ENCODE measurements around the gene PNMA8B.

PNMA8B gene

DNA sequence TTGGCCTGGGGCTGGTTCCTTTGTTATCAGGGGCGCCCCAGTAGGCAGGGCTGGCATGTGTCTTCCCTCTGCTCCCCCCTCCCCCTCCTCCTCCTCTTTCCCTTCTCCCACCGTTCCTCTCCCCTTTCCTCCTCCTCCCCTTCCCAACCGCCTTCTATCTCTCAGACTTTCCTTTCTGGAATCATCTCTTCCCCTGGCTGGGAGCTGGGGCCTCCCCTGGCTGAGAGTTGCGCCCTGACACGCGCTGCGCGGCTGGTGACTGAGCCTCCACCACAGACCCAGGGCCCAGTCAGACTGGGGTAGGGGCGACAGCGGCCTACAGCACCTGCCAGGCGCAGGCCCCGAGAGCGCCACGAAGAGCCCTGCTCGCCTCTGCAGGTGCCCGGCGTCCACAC, 2.8 kb downstream of the PNMA8B start:
- H3K18ac ChIP-seq (ENCODE audit: low read depth in 1 of 2, low read length in 2 of 2) = peak overlapping the region; percentile 18 to 38
- no peak overlapping the region for H2AFZ ChIP-seq (ENCODE audit: low read depth, low read length)
- H3K4me1 ChIP-seq (ENCODE audit: control insufficient read depth, insufficient read depth, low read depth, low read length) = peaks cover 26% of the 10 kb centered on the region
- H4K8ac ChIP-seq (ENCODE audit: low read length) = peak overlapping the region; percentile 85
- no peaks in the 10 kb centered on the region for H3K36me3 ChIP-seq (ENCODE audit: control insufficient read depth in 1 of 2, insufficient read depth in 2 of 2, low read depth in 1 of 2, low read length in 2 of 2)
- no peak overlapping the region for H2BK120ac ChIP-seq (ENCODE audit: low read depth, low read length)
- no peak overlapping the region for H3K4me2 ChIP-seq (ENCODE audit: low read length, poor library complexity, severe bottlenecking)
- no peak overlapping the region for H3K27ac ChIP-seq (ENCODE audit: low read length, poor library complexity, severe bottlenecking)
- H4K91ac ChIP-seq (ENCODE audit: low read length) = peak overlapping the region; percentile 70
- no peak overlapping the region for H3K14ac ChIP-seq (ENCODE audit: low read length in 2 of 2)
- H2AK5ac ChIP-seq (ENCODE audit: low read length, severe bottlenecking) = no peak overlapping the region
- DNase-seq = no peak
- H3K23ac ChIP-seq (ENCODE audit: low read length in 2 of 2) = no peak overlapping the region
- H3K79me1 ChIP-seq (replicated peaks; ENCODE audit: low read length, poor library complexity, severe bottlenecking) = no peaks in the 10 kb centered on the region
- H3K9ac ChIP-seq (ENCODE audit: low read length) = peak overlapping the region; percentile 64
- H2BK12ac ChIP-seq (ENCODE audit: low read length in 2 of 2) = no peak overlapping the region
- no peak overlapping the region for H2BK5ac ChIP-seq (ENCODE audit: low read depth, low read length, poor library complexity, severe bottlenecking)
- H3K4ac ChIP-seq (ENCODE audit: low read depth in 1 of 2, low read length in 2 of 2) = no peak overlapping the region
- WGBS = 54% methylated on average over 15 of the region's 17 CpGs
- H3K9me3 ChIP-seq (ENCODE audit: control insufficient read depth, low read length) = no peaks in the 10 kb centered on the region
- peaks cover 23 to 46% of the 10 kb centered on the region in 2 experiments for H3K27me3 ChIP-seq (ENCODE audit: control insufficient read depth in 1 of 2, insufficient read depth in 1 of 2, low read length in 2 of 2)
- peak overlapping the region; percentile 89 for H2BK15ac ChIP-seq (ENCODE audit: low read depth, poor library complexity, severe bottlenecking)
- no peak overlapping the region for H3K4me3 ChIP-seq (ENCODE audit: insufficient read depth in 1 of 2, low read depth in 1 of 2, low read length in 2 of 2)

DNA sequence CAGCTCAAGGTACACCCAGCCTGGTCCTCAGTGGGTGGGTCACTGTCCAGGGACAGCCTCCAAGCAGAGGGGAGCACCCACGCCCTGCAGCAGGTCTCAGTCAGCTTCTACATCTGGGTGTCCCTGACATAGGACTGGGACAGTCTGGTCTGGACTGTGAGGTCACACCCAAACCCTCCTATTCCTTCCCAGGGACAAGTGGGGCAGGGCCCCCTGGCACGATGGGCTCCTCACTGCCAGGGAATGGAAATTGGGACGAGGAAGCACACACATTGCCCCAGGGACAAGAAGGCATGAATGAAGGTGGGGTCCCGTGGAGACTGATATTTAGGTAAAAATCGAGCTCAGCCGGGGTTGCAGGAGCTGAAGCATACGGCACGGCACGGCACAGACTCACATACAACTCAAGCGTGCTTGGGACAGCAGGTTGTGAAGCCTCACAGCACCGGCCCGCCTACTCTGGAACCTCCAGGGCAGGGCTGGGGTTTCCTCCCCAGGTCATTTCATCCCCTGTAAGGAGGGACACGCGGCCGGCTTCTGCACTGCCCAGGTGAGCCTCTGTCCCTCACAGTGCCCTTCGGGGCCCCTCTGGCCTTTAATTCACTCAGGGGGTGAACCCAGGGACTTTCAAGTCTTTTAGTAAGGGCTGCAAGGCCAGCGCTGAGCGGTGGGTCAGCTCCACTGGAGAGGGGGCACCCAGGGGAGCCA, 3.5 kb downstream of the PNMA8B start:
- H4K91ac ChIP-seq (ENCODE audit: low read length) = peak overlapping the region; percentile 64
- H3K4me3 ChIP-seq (ENCODE audit: insufficient read depth in 1 of 2, low read depth in 1 of 2, low read length in 2 of 2) = no peak overlapping the region
- no peaks in the 10 kb centered on the region for H3K9me3 ChIP-seq (ENCODE audit: control insufficient read depth, low read length)
- peaks cover 23 to 46% of the 10 kb centered on the region in 2 experiments for H3K27me3 ChIP-seq (ENCODE audit: control insufficient read depth in 1 of 2, insufficient read depth in 1 of 2, low read length in 2 of 2)
- H3K4me1 ChIP-seq (ENCODE audit: control insufficient read depth, insufficient read depth, low read depth, low read length) = peaks cover 31% of the 10 kb centered on the region
- DNase-seq = no peak
- no peak overlapping the region for H2BK12ac ChIP-seq (ENCODE audit: low read length in 2 of 2)
- H2AK5ac ChIP-seq (ENCODE audit: low read length, severe bottlenecking) = no peak overlapping the region
- H3K18ac ChIP-seq (ENCODE audit: low read depth in 1 of 2, low read length in 2 of 2) = no peak overlapping the region
- H3K9ac ChIP-seq (ENCODE audit: low read length) = no peak overlapping the region
- H3K4ac ChIP-seq (ENCODE audit: low read depth in 1 of 2, low read length in 2 of 2) = no peak overlapping the region
- no peak overlapping the region for H3K4me2 ChIP-seq (ENCODE audit: low read length, poor library complexity, severe bottlenecking)
- no peak overlapping the region for H2BK5ac ChIP-seq (ENCODE audit: low read depth, low read length, poor library complexity, severe bottlenecking)
- H3K23ac ChIP-seq (ENCODE audit: low read length in 2 of 2) = no peak overlapping the region
- no peaks in the 10 kb centered on the region for H3K79me1 ChIP-seq (replicated peaks; ENCODE audit: low read length, poor library complexity, severe bottlenecking)
- H2BK120ac ChIP-seq (ENCODE audit: low read depth, low read length) = no peak overlapping the region
- no peak overlapping the region for H2AFZ ChIP-seq (ENCODE audit: low read depth, low read length)
- H2BK15ac ChIP-seq (ENCODE audit: low read depth, poor library complexity, severe bottlenecking) = no peak overlapping the region
- no peak overlapping the region for H3K27ac ChIP-seq (ENCODE audit: low read length, poor library complexity, severe bottlenecking)
- no peak overlapping the region for H3K14ac ChIP-seq (ENCODE audit: low read length in 2 of 2)
- no peaks in the 10 kb centered on the region for H3K36me3 ChIP-seq (ENCODE audit: control insufficient read depth in 1 of 2, insufficient read depth in 2 of 2, low read depth in 1 of 2, low read length in 2 of 2)
- WGBS = 90% methylated on average over 18 of the region's 18 CpGs
- H4K8ac ChIP-seq (ENCODE audit: low read length) = peak overlapping the region; percentile 62

DNA sequence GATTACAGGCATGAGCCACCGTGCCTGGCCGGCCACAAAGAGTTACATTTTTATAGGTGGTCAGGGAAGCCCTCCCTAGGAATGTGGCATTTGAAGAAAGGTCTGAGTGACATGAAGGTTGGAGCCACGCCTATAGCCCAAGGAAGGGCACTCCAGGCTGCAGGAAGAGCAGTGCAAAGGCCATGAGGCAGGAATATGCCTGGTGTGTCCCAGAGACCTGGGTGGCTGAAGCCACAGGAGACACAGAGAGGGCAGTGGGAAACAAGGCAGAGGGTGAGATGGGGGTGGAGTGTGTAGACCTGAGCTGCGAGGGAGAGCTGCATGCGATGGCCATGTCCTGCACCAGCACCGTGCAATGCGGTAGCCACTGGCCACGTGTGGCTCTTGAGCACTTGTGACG, 4.9 kb downstream of the PNMA8B start:
- Histone ChIP-seq H3K36me3 (ENCODE audit: control insufficient read depth in 1 of 2, insufficient read depth in 2 of 2, low read depth in 1 of 2, low read length in 2 of 2) (no peaks in the 10 kb centered on the region), H4K8ac (ENCODE audit: low read length) (no peak overlapping the region), H4K91ac (ENCODE audit: low read length) (no peak overlapping the region), H3K4me1 (ENCODE audit: control insufficient read depth, insufficient read depth, low read depth, low read length) (peaks cover 31% of the 10 kb centered on the region), H3K9ac (ENCODE audit: low read length) (no peak overlapping the region), H2BK12ac (ENCODE audit: low read length in 2 of 2) (peak overlapping the region in 1 of 2 experiments; percentile 37), H2AK5ac (ENCODE audit: low read length, severe bottlenecking) (no peak overlapping the region), H3K4ac (ENCODE audit: low read depth in 1 of 2, low read length in 2 of 2) (no peak overlapping the region), H3K27me3 (ENCODE audit: control insufficient read depth in 1 of 2, insufficient read depth in 1 of 2, low read length in 2 of 2) (peaks cover 23 to 46% of the 10 kb centered on the region in 2 experiments), H3K4me2 (ENCODE audit: low read length, poor library complexity, severe bottlenecking) (no peak overlapping the region), H3K27ac (ENCODE audit: low read length, poor library complexity, severe bottlenecking) (no peak overlapping the region), H2AFZ (ENCODE audit: low read depth, low read length) (no peak overlapping the region), H2BK5ac (ENCODE audit: low read depth, low read length, poor library complexity, severe bottlenecking) (no peak overlapping the region), H3K9me3 (ENCODE audit: control insufficient read depth, low read length) (no peaks in the 10 kb centered on the region), H3K23ac (ENCODE audit: low read length in 2 of 2) (no peak overlapping the region), H2BK15ac (ENCODE audit: low read depth, poor library complexity, severe bottlenecking) (no peak overlapping the region), H2BK120ac (ENCODE audit: low read depth, low read length) (no peak overlapping the region), H3K18ac (ENCODE audit: low read depth in 1 of 2, low read length in 2 of 2) (no peak overlapping the region), H3K4me3 (ENCODE audit: insufficient read depth in 1 of 2, low read depth in 1 of 2, low read length in 2 of 2) (no peak overlapping the region), H3K14ac (ENCODE audit: low read length in 2 of 2) (no peak overlapping the region), H3K79me1 (replicated peaks; ENCODE audit: low read length, poor library complexity, severe bottlenecking) (no peaks in the 10 kb centered on the region)
- WGBS = 86% methylated on average over 3 of the region's 9 CpGs
- DNase-seq = no peak

DNA sequence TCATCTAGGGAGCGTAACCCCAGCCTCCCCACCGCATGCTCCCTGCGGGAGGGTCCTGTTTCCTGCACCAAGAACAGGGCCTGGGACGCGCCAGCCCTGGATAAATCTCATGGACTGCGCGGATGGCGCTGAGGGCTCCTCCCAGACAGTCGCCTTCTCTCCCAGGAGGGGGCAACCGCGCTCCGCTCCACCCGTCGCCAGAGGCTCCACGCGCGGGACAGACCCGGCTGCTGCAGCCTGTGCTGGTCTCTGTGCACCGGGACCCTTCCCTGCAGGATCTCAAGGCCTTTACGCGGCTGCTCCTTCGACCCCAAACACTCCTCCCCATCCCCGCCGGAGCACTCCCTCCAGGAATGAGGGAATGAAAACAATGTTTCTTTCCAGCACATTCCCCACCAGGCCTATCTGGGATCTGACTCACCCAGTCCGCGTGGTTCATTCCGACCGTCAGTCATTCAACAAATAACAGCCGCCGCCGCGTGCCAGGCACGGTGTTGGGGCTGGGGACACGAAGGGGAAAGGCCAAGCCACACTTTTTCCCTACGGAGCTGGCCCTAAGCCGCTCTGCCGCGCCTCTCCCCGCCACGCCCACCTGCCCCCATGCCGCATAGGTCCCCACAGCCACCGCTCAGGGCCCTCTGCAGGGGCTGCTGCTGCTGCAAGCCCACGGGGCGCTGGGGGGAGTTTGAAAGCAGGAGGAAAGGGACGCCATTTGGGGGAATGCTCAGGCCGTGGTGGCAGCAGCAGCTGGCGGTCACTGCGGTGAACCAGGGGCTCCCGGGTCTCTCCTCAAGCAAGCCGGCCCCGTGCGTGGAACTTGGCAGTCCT, 6.0 kb downstream of the PNMA8B start:
- peak overlapping the region; percentile 45 for H3K9ac ChIP-seq (ENCODE audit: low read length)
- no peaks in the 10 kb centered on the region for H3K79me1 ChIP-seq (replicated peaks; ENCODE audit: low read length, poor library complexity, severe bottlenecking)
- WGBS = 16% methylated on average over 44 of the region's 52 CpGs

More for the DNA sequence above, 6.0 kb downstream of the PNMA8B start:
- peak; percentile 75 for DNase-seq
- no peaks in the 10 kb centered on the region for H3K36me3 ChIP-seq (ENCODE audit: control insufficient read depth in 1 of 2, insufficient read depth in 2 of 2, low read depth in 1 of 2, low read length in 2 of 2)
- H4K8ac ChIP-seq (ENCODE audit: low read length) = peak overlapping the region; percentile 35
- no peak overlapping the region for H2BK5ac ChIP-seq (ENCODE audit: low read depth, low read length, poor library complexity, severe bottlenecking)
- H3K4me3 ChIP-seq (ENCODE audit: insufficient read depth in 1 of 2, low read depth in 1 of 2, low read length in 2 of 2) = peak overlapping the region in 1 of 2 experiments; percentile 36
- no peak overlapping the region for H3K27ac ChIP-seq (ENCODE audit: low read length, poor library complexity, severe bottlenecking)
- peaks cover 23 to 44% of the 10 kb centered on the region in 2 experiments for H3K27me3 ChIP-seq (ENCODE audit: control insufficient read depth in 1 of 2, insufficient read depth in 1 of 2, low read length in 2 of 2)
- no peak overlapping the region for H2BK120ac ChIP-seq (ENCODE audit: low read depth, low read length)
- peak overlapping the region; percentile 79 to 83 for H3K18ac ChIP-seq (ENCODE audit: low read depth in 1 of 2, low read length in 2 of 2)
- H3K4ac ChIP-seq (ENCODE audit: low read depth in 1 of 2, low read length in 2 of 2) = no peak overlapping the region
- no peak overlapping the region for H3K14ac ChIP-seq (ENCODE audit: low read length in 2 of 2)
- H3K9me3 ChIP-seq (ENCODE audit: control insufficient read depth, low read length) = no peaks in the 10 kb centered on the region
- peak overlapping the region; percentile 35 for H4K91ac ChIP-seq (ENCODE audit: low read length)
- peak overlapping the region in 1 of 2 experiments; percentile 42 for H2BK12ac ChIP-seq (ENCODE audit: low read length in 2 of 2)
- H2BK15ac ChIP-seq (ENCODE audit: low read depth, poor library complexity, severe bottlenecking) = peak overlapping the region; percentile 36
- H2AFZ ChIP-seq (ENCODE audit: low read depth, low read length) = peak overlapping the region; percentile 24
- peak overlapping the region; percentile 25 for H3K4me2 ChIP-seq (ENCODE audit: low read length, poor library complexity, severe bottlenecking)
- no peak overlapping the region for H2AK5ac ChIP-seq (ENCODE audit: low read length, severe bottlenecking)
- H3K23ac ChIP-seq (ENCODE audit: low read length in 2 of 2) = no peak overlapping the region
- peaks cover 23% of the 10 kb centered on the region for H3K4me1 ChIP-seq (ENCODE audit: control insufficient read depth, insufficient read depth, low read depth, low read length)
